Stimulated activated CD8-positive, alpha-beta memory T cell treated with anti-CD3 and anti-CD28 coated beads, Interleukin-12 subunit alpha, Interleukin-12 subunit beta, amount 100 ng/mL, for 4 hours (primary cell): ENCODE results near the gene PCDHA1.
"Not testable (repeated sequence)": the region's sequence is repeated elsewhere in the genome, so short reads cannot be mapped to it uniquely, and the experiment has no call there.

ENCODE experiments used
- DNase-seq: peaks from one replicate; pipeline ENCODE4 v3.0.0-alpha.2; 2020; ENCODE audit warnings: low read depth

The PCDHA1 gene

GRCh38 chr5:140808241-140808888, 22.4 kb downstream of the PCDHA1 start:
- not testable (repeated sequence) for DNase-seq

GRCh38 chr5:140808889-140809291, 22.9 kb downstream of the PCDHA1 start:
- no peak for DNase-seq

DNA sequence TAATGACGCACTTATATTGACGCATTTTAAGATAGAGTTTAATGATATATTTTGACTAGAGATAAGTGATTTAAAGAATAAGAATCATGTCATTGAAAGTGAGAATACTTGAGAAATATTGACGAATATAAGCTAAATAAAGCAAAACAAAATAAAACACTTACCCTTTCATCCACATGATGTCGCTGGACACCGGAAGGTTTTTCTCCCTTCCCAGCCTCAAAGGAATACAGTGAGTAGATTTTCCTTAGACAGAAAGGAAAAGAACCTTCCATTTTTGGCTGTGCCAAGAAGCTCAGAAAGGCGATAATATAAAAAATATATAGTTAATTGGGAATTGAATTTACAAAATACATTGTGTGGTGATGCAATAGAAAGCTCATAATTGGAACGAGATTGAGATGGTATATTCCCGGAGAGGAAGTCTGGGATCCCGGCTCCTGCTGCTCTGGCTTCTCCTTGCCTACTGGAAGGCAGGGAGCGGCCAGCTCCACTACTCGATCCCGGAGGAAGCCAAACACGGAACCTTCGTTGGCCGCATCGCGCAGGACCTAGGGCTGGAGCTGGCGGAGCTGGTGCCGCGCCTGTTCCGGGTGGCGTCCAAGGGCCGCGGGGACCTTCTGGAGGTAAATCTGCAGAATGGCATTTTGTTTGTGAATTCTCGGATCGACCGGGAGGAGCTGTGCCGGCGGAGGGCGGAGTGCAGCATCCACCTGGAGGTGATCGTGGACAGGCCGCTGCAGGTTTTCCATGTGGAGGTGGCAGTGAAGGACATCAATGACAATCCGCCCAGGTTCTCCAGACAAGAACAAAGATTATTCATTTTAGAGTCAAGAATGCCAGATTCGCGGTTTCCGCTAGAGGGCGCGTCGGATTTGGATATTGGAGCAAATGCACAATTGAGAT, 35.7 kb downstream of the PCDHA1 start, which contains the start of gene PCDHA5:
Gene PCDHA5, plus strand, starts transcription at position 239 of the 906 bp plus-strand sequence.
- no peak for DNase-seq

DNA sequence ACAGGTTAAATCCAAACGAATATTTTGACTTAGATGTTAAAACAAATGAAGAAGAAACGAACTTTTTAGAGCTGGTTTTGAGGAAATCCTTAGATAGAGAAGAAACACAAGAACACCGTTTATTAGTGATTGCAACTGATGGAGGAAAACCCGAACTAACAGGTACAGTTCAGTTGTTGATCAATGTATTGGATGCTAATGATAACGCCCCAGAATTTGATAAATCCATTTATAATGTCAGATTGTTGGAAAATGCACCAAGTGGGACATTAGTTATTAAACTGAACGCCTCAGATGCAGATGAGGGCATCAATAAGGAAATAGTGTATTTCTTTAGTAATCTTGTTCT, 36.3 kb downstream of the PCDHA1 start:
- no peak for DNase-seq

DNA sequence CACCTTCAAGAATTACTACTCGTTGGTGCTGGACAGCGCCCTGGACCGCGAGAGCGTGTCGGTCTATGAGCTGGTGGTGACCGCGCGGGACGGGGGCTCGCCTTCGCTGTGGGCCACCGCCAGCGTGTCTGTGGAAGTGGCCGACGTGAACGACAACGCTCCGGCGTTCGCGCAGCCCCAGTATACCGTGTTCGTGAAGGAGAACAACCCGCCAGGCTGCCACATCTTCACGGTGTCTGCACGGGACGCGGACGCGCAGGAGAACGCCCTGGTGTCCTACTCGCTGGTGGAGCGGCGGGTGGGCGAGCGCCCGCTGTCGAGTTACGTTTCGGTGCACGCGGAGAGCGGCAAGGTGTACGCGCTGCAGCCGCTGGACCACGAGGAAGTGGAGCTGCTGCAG, 37.0 kb downstream of the PCDHA1 start:
- DNase-seq, result not testable (repeated sequence)

- no peak for DNase-seq
Observed at GRCh38 chr5:140823475-140823874, 37.5 kb downstream of the PCDHA1 start.

DNA sequence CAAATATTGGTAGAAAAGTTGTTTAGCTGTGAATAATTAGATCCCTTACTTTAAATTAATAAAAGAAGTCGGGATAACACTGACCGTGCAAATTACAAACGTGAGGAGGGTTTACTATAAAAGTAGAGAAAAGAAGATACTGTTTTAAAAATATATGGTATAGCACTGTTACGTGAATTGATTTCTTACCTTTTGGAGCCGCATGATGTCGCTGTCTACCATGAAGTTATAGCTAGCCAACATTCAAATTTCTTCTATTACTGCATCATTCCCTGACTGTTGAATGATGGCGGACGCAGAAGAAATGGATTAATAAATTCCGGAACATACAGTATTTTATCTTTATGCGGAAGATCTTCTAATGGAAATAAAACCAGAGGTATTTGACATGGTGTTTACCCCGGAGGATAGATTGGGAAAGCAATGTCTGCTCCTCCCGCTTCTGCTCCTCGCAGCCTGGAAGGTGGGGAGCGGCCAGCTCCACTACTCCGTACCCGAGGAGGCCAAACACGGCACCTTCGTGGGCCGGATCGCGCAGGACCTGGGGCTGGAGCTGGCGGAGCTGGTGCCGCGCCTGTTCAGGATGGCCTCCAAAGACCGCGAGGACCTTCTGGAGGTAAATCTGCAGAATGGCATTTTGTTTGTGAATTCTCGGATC, 41.9 kb downstream of the PCDHA1 start, which contains the start of gene PCDHA6:
Gene PCDHA6, plus strand, starts transcription at position 257 of the 658 bp plus-strand sequence. Its CDS starts 132 bp downstream, at position 389.
- DNase-seq, result no peak

DNA sequence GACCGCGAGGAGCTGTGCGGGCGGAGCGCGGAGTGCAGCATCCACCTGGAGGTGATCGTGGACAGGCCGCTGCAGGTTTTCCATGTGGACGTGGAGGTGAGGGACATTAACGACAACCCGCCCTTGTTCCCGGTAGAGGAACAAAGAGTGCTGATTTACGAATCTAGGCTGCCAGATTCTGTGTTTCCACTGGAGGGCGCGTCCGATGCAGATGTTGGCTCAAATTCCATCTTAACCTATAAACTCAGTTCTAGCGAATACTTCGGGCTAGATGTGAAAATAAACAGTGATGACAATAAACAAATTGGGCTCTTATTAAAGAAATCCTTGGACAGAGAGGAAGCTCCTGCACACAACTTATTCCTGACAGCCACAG, 42.4 kb downstream of the PCDHA1 start:
- DNase-seq, result no peak

- not testable (repeated sequence) for DNase-seq
Observed at GRCh38 chr5:140829511-140830501, 43.9 kb downstream of the PCDHA1 start.

GRCh38 chr5:140833993-140834392, 48.1 kb downstream of the PCDHA1 start, which contains the start of gene PCDHA7:
Gene PCDHA7 (plus strand): TSS chr5:140834269. CDS start chr5:140834384, 115 bp downstream.
- no peak for DNase-seq

DNA sequence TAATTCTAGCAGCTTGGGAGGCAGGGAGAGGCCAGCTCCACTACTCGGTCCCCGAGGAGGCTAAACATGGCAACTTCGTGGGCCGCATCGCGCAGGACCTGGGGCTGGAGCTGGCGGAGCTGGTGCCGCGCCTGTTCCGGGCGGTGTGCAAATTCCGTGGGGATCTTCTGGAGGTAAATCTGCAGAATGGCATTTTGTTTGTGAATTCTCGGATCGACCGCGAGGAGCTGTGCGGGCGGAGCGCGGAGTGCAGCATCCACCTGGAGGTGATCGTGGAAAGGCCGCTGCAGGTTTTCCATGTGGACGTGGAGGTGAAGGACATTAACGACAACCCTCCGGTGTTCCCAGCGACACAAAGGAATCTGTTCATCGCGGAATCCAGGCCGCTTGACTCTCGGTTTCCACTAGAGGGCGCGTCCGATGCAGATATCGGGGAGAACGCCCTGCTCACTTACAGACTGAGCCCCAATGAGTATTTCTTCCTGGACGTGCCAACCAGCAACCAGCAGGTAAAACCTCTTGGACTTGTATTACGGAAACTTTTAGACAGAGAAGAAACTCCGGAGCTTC, 48.6 kb downstream of the PCDHA1 start:
- not testable (repeated sequence) for DNase-seq

DNA sequence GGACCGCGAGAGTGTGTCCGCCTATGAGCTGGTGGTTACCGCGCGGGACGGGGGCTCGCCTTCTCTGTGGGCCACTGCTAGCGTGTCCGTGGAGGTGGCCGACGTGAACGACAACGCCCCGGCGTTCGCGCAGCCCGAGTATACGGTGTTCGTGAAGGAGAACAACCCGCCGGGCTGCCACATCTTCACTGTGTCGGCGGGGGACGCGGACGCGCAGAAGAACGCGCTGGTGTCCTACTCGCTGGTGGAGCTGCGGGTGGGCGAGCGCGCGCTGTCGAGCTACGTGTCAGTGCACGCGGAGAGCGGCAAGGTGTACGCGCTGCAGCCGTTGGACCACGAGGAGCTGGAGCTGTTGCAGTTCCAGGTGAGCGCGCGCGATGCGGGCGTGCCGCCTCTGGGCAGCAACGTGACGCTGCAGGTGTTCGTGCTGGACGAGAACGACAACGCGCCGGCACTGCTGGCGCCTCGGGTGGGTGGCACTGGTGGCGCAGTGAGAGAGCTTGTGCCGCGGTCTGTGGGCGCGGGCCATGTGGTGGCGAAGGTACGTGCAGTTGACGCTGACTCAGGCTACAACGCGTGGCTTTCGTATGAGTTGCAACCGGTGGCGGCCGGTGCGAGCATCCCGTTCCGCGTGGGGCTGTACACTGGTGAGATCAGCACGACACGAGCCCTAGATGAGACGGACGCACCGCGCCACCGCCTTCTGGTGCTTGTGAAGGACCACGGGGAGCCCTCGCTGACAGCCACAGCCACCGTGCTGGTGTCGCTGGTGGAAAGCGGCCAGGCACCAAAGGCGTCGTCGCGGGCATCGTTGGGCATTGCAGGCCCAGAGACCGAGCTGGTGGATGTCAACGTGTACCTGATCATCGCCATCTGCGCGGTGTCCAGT, 49.9 kb downstream of the PCDHA1 start:
- DNase-seq, result no peak

DNA sequence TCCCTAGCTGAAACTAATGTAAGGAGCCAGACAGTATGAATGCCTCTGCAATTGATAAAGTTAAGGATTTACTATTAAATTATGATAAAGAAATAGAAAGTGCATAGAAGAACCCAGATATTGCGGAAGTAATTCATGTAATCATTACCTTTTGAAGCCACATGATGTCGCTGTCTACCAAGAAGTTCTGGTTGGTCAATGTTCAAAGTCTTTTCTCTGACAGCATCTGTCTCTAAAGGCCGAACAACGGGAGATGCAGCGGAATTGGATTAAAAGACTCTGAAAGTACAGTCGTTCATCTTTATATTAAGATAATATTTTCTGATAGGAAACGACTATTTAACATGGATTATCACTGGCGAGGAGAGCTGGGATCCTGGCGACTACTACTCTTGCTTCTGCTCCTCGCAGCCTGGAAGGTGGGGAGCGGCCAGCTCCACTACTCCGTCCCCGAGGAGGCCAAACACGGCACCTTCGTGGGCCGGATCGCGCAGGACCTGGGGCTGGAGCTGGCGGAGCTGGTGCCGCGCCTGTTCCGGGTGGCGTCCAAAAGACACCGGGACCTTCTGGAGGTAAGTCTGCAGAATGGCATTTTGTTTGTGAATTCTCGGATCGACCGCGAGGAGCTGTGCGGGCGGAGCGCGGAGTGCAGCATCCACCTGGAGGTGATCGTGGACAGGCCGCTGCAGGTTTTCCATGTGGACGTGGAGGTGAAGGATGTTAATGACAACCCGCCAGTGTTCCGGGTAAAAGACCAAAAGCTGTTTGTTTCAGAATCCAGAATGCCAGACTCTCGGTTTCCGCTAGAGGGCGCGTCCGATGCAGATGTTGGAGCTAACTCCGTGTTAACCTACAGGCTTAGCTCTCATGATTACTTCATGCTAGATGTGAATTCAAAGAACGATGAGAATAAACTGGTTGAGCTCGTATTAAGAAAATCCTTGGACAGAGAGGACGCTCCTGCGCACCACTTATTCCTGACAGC, 55.3 kb downstream of the PCDHA1 start, which contains the start of gene PCDHA8:
Gene PCDHA8, plus strand, starts transcription at position 210 of the 985 bp plus-strand sequence. Its CDS starts 135 bp downstream, at position 345.
- DNase-seq, result no peak

- no peak for DNase-seq
Observed at GRCh38 chr5:140842798-140843733, 57.1 kb downstream of the PCDHA1 start.

DNA sequence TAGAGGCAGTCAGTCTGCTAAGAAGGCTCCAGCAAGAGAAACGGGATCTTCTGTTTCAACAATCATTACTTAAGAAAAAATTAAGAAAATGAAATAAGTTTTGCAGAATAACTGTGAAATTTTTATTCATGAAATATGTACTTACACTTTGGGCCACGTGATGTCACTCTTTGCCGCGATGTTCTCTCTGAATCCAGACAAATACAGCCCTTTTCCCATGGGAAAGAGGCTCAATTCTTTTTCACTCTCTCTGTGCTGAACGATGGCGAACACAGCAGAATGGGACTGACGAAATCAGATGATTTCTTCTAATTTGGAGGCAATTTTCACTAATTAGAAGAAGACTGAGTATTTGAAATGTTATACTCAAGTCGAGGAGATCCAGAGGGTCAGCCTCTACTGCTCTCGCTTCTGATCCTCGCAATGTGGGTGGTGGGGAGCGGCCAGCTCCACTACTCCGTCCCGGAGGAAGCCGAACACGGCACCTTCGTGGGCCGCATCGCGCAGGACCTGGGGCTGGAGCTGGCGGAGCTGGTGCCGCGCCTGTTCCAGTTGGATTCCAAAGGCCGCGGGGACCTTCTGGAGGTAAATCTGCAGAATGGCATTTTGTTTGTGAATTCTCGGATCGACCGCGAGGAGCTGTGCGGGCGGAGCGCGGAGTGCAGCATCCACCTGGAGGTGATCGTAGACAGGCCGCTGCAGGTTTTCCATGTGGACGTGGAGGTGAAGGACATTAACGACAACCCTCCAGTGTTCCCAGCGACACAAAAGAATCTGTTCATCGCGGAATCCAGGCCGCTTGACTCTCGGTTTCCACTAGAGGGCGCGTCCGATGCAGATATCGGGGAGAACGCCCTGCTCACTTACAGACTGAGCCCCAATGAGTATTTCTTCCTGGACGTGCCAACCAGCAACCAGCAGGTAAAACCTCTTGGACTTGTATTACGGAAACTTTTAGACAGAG, 62.5 kb downstream of the PCDHA1 start, which contains the start of gene PCDHA9:
Gene PCDHA9, plus strand, starts transcription at position 244 of the 964 bp plus-strand sequence. Its CDS starts 114 bp downstream, at position 358.
- DNase-seq, result not testable (repeated sequence)
